Measurements from ENCODE around the gene ST3GAL2.
"Not testable (repeated sequence)": the region's sequence is repeated elsewhere in the genome, so short reads cannot be mapped to it uniquely, and the experiment has no call there.

The ST3GAL2 gene

GRCh38 chr16:70348991-70349390, 89.9 kb downstream of the ST3GAL2 start:
- no peak overlapping the region for H3K4me3 ChIP-seq (ENCODE audit: low read depth, low read length)
- no peaks in the 10 kb centered on the region for H3K4me1 ChIP-seq (ENCODE audit: control insufficient read depth, insufficient read depth, low read length)
- H3K27me3 ChIP-seq (ENCODE audit: control insufficient read depth, insufficient read depth, low read length), result no peaks in the 10 kb centered on the region
- no peaks in the 10 kb centered on the region for H3K9me3 ChIP-seq (ENCODE audit: control insufficient read depth, insufficient read depth, low read length)
- no peak overlapping the region for H3K9ac ChIP-seq (ENCODE audit: low read depth, low read length)
- H3K27ac ChIP-seq (ENCODE audit: low read depth, low read length), result no peak overlapping the region
- H3K36me3 ChIP-seq (ENCODE audit: control insufficient read depth, insufficient read depth, low read length), result peaks cover 32% of the 10 kb centered on the region

GRCh38 chr16:70345840-70346239, 93.1 kb downstream of the ST3GAL2 start:
- no peak overlapping the region for H3K27ac ChIP-seq (ENCODE audit: low read depth, low read length)
- H3K36me3 ChIP-seq (ENCODE audit: control insufficient read depth, insufficient read depth, low read length), result peaks cover 13% of the 10 kb centered on the region
- peak overlapping the region; percentile 99 for H3K4me3 ChIP-seq (ENCODE audit: low read depth, low read length)
- no peaks in the 10 kb centered on the region for H3K9me3 ChIP-seq (ENCODE audit: control insufficient read depth, insufficient read depth, low read length)
- peak overlapping the region; percentile 95; the same call in 1 of the 2 replicates for H3K9ac ChIP-seq (ENCODE audit: low read depth, low read length)
- H3K4me1 ChIP-seq (ENCODE audit: control insufficient read depth, insufficient read depth, low read length), result peaks cover 6% of the 10 kb centered on the region; the same call in 1 of the 2 replicates
- no peaks in the 10 kb centered on the region for H3K27me3 ChIP-seq (ENCODE audit: control insufficient read depth, insufficient read depth, low read length)

DNA sequence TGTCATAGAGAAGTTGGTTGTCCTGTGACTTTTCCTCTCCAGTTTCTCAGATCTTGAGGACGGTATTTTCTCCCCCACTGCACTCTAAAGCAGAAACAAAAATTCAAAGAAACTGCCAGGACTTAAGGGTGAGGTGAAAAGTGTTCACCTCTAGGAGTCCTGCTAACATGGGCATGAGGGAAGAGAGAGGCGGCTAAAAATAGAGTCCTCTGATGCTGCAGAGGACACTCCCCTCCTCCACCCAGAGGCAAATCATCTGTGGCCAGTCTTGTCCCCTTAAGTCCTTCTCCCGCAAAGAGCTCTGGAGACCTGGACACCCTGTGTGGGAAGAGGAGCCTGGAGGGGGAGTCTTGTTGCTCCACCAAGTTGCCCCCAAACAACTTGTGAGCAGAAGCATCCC, 96.9 kb downstream of the ST3GAL2 start:
- no peaks in the 10 kb centered on the region for H3K27me3 ChIP-seq (ENCODE audit: control insufficient read depth, insufficient read depth, low read length)
- H3K36me3 ChIP-seq (ENCODE audit: control insufficient read depth, insufficient read depth, low read length), result peaks cover 3% of the 10 kb centered on the region; the same call in 1 of the 2 replicates
- H3K27ac ChIP-seq (ENCODE audit: low read depth, low read length), result no peak overlapping the region
- H3K4me1 ChIP-seq (ENCODE audit: control insufficient read depth, insufficient read depth, low read length), result peaks cover 10% of the 10 kb centered on the region; the same call in 1 of the 2 replicates
- H3K4me3 ChIP-seq (ENCODE audit: low read depth, low read length), result no peak overlapping the region
- H3K9ac ChIP-seq (ENCODE audit: low read depth, low read length), result no peak overlapping the region
- no peaks in the 10 kb centered on the region for H3K9me3 ChIP-seq (ENCODE audit: control insufficient read depth, insufficient read depth, low read length)

DNA sequence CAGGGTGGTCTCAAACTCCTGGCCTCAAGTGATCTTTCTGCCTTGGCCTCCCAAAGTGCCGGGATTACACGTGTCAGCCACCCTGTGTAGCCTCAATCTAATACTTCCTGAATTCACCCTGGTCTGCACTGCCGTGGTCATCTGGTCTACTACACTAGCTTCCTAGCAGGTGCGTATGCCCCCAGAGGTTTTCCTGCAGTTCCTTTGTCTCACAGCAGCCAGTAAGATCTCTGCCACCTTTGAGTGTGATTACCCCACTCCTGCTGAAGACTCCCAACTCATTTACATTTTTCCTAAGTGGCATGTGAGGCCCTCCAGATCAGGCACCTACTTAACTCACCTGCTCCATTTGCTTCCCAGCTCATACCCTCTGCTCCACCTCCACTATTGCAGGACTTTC, 97.3 kb downstream of the ST3GAL2 start:
- Histone ChIP-seq H3K27ac (ENCODE audit: low read depth, low read length) (no peak overlapping the region), H3K4me3 (ENCODE audit: low read depth, low read length) (no peak overlapping the region), H3K4me1 (ENCODE audit: control insufficient read depth, insufficient read depth, low read length) (peaks cover 10% of the 10 kb centered on the region; the same call in 1 of the 2 replicates), H3K27me3 (ENCODE audit: control insufficient read depth, insufficient read depth, low read length) (no peaks in the 10 kb centered on the region), H3K36me3 (ENCODE audit: control insufficient read depth, insufficient read depth, low read length) (peaks cover 3% of the 10 kb centered on the region; the same call in 1 of the 2 replicates), H3K9me3 (ENCODE audit: control insufficient read depth, insufficient read depth, low read length) (no peaks in the 10 kb centered on the region), H3K9ac (ENCODE audit: low read depth, low read length) (no peak overlapping the region)

DNA sequence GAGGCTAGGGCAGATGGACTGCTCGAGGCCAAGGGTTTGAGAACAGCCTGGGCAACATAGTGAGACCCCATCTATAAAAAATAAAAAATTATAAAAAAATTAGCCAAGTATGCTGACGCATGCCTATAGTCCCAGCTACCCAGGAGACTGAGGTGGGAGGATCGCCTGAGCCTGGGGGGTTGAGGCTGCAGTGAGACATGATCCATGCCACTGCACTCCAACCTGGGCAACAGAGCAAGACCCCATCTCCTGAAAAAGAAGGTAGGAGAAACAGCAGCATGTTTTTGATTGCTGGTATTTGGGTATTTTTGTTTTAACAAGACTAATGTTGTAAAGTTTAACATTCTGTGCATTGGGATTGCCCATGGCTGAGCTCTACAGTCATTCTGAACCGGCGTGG, 101.1 kb downstream of the ST3GAL2 start:
- no peaks in the 10 kb centered on the region for H3K27me3 ChIP-seq (ENCODE audit: control insufficient read depth, insufficient read depth, low read length)
- H3K9me3 ChIP-seq (ENCODE audit: control insufficient read depth, insufficient read depth, low read length), result no peaks in the 10 kb centered on the region
- no peak overlapping the region for H3K27ac ChIP-seq (ENCODE audit: low read depth, low read length)
- no peak overlapping the region for H3K4me3 ChIP-seq (ENCODE audit: low read depth, low read length)
- H3K36me3 ChIP-seq (ENCODE audit: control insufficient read depth, insufficient read depth, low read length), result peaks cover 28% of the 10 kb centered on the region
- H3K9ac ChIP-seq (ENCODE audit: low read depth, low read length), result no peak overlapping the region
- peaks cover 10% of the 10 kb centered on the region; the same call in 1 of the 2 replicates for H3K4me1 ChIP-seq (ENCODE audit: control insufficient read depth, insufficient read depth, low read length)

GRCh38 chr16:70332728-70333127, 106.2 kb downstream of the ST3GAL2 start:
- not testable (repeated sequence) for H3K27ac ChIP-seq (ENCODE audit: low read depth, low read length); H3K4me3 ChIP-seq (ENCODE audit: low read depth, low read length); H3K9me3 ChIP-seq (ENCODE audit: control insufficient read depth, insufficient read depth, low read length); H3K27me3 ChIP-seq (ENCODE audit: control insufficient read depth, insufficient read depth, low read length); H3K9ac ChIP-seq (ENCODE audit: low read depth, low read length); H3K4me1 ChIP-seq (ENCODE audit: control insufficient read depth, insufficient read depth, low read length)
- peaks cover 61% of the 10 kb centered on the region for H3K36me3 ChIP-seq (ENCODE audit: control insufficient read depth, insufficient read depth, low read length)

- H3K4me3 ChIP-seq (ENCODE audit: low read depth, low read length), result no peak overlapping the region
- H3K27ac ChIP-seq (ENCODE audit: low read depth, low read length), result no peak overlapping the region
- H3K9ac ChIP-seq (ENCODE audit: low read depth, low read length), result no peak overlapping the region
- H3K36me3 ChIP-seq (ENCODE audit: control insufficient read depth, insufficient read depth, low read length), result peaks cover 65% of the 10 kb centered on the region
- H3K4me1 ChIP-seq (ENCODE audit: control insufficient read depth, insufficient read depth, low read length), result no peaks in the 10 kb centered on the region
- H3K27me3 ChIP-seq (ENCODE audit: control insufficient read depth, insufficient read depth, low read length), result no peaks in the 10 kb centered on the region
- no peaks in the 10 kb centered on the region for H3K9me3 ChIP-seq (ENCODE audit: control insufficient read depth, insufficient read depth, low read length)
These were observed 107.1 kb downstream of the ST3GAL2 start for GRCh38 chr16:70331588-70332358.

DNA sequence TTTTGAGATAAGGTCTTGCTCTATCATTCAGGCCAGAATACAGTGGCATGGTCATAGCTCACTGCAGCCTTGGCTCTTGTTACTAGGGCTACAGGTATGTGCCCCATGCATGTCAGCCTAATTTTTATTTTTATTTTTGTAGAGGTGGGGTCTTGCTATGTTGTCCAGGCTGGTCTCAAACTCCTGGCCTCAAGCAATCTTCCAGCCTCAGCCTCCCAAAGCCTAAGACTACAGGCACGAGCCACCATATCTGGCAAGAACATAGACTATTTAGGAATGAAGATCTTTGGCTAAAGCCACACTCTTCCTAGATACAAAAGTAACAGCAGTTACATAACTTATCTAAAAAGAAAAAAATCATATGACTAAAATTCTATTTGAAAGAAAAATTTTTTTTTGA, 107.8 kb downstream of the ST3GAL2 start:
- Histone ChIP-seq H3K36me3 (ENCODE audit: control insufficient read depth, insufficient read depth, low read length) (peaks cover 65% of the 10 kb centered on the region), H3K27me3 (ENCODE audit: control insufficient read depth, insufficient read depth, low read length) (no peaks in the 10 kb centered on the region), H3K27ac (ENCODE audit: low read depth, low read length) (no peak overlapping the region), H3K4me1 (ENCODE audit: control insufficient read depth, insufficient read depth, low read length) (no peaks in the 10 kb centered on the region), H3K9me3 (ENCODE audit: control insufficient read depth, insufficient read depth, low read length) (no peaks in the 10 kb centered on the region), H3K4me3 (ENCODE audit: low read depth, low read length) (no peak overlapping the region), H3K9ac (ENCODE audit: low read depth, low read length) (no peak overlapping the region)

Data from HUES48 (cell line).